Esophagus muscularis mucosa (tissue), 4 donors: ENCODE data around the gene TMEM127.

Experiments used
- EP300 ChIP-seq: sonication (generic); formaldehyde crosslinking; IDR thresholded peaks from one replicate; pipeline ENCODE4 v1.6.1; 2017; ENCODE audit warnings: antibody characterized with exemption
- POLR2A ChIP-seq: fragments of 450-650 bp; IDR thresholded peaks from one replicate; pipeline ENCODE4 v1.6.1; 2017; ENCODE audit warnings: antibody characterized with exemption, moderate library complexity, mild to moderate bottlenecking, low read depth
- TF ChIP-seq, protein P1 (sequence below), 3 experiments: fragments of 200-600 bp in 2 of 3; fragments of 450-650 bp in 1 of 3; sonication (generic) in 2 of 3; IDR thresholded peaks; one replicate each; pipeline ENCODE4 v1.5.1; 2017 to 2019; ENCODE audit warnings: antibody characterized with exemption in 3 of 3, mild to moderate bottlenecking in 2 of 3, moderate library complexity in 1 of 3

DNA sequence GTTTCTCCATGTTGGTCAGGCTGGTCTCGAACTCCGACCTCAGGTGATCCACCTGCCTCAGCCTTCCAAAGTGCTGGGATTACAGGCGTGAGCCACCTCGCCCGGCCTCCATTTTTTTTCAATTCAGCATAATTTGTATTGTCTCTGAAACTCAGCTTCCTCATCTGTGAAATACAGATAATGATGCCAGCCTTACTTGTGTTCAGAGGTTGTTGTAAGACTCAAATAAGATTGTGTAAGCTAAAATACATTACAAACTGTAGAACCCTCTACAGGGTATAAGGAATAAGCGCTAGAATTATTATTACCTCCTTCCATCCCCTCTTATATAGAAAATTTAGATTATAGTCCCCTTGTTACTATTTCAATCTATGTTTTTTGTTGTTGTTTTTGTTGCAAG, 32.4 kb downstream of the TMEM127 start:
- TF ChIP-seq, protein P1, sequence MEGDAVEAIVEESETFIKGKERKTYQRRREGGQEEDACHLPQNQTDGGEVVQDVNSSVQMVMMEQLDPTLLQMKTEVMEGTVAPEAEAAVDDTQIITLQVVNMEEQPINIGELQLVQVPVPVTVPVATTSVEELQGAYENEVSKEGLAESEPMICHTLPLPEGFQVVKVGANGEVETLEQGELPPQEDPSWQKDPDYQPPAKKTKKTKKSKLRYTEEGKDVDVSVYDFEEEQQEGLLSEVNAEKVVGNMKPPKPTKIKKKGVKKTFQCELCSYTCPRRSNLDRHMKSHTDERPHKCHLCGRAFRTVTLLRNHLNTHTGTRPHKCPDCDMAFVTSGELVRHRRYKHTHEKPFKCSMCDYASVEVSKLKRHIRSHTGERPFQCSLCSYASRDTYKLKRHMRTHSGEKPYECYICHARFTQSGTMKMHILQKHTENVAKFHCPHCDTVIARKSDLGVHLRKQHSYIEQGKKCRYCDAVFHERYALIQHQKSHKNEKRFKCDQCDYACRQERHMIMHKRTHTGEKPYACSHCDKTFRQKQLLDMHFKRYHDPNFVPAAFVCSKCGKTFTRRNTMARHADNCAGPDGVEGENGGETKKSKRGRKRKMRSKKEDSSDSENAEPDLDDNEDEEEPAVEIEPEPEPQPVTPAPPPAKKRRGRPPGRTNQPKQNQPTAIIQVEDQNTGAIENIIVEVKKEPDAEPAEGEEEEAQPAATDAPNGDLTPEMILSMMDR (IDR thresholded peaks at IDR 0.05) = no peak
- TF ChIP-seq POLR2A = no peak
- TF ChIP-seq EP300 = no peak
